Activated CD8-positive, alpha-beta memory T cell treated with anti-CD3 and anti-CD28 coated beads for 36 hours (primary cell): Measurements from ENCODE around the gene MAP2K5. TPM values are rescaled to one million over a fixed set of nuclear protein-coding genes. Genes with fewer than 3 reads are reported as not detected.
"Not testable (repeated sequence)": the region's sequence is repeated elsewhere in the genome, so short reads cannot be mapped to it uniquely, and the experiment has no call there.

Experiments used
- CTCF ChIA-PET: fragments of 350-600 bp; sonication (Branson Sonifier 250); formaldehyde crosslinking; loops from one replicate; lab custom pipeline; 2021; ENCODE audit warnings: antibody characterized with exemption; lab: Charles Lee
- POLR2A ChIA-PET: fragments of 350-600 bp; sonication (Branson Sonifier 250); formaldehyde crosslinking; loops from one replicate; lab custom pipeline; 2021; ENCODE audit warnings: antibody characterized with exemption; lab: Charles Lee
- total RNA-seq, 2 experiments: library from RNA; stranded (reverse); gene quantifications; one replicate each; pipeline ENCODE4 v1.2.3, GENCODE V29; 2021

Gene MAP2K5
- total RNA-seq, 2 experiments from 2014 or later: 19.1 to 20.8 TPM

GRCh38 chr15:67584157-67584556 is 41.7 kb downstream of the MAP2K5 start:
- POLR2A ChIA-PET: no interaction called here
- CTCF ChIA-PET: interaction anchor here (0.6 to 0.7 kb wide), 3 partner anchors 13 to 199 kb away, joined by 3 to 4 read pairs (median 4); no protein-coding TSS in a partner anchor

- POLR2A ChIA-PET: no interaction called here
- CTCF ChIA-PET: no interaction called here
These were observed 43.2 kb downstream of the MAP2K5 start for GRCh38 chr15:67585681-67586080.

GRCh38 chr15:67587331-67587730 is 44.8 kb downstream of the MAP2K5 start:
- ChIA-PET CTCF (no interaction called here), POLR2A (no interaction called here)

- POLR2A ChIA-PET: no interaction called here
- CTCF ChIA-PET: no interaction called here
These were observed 45.3 kb downstream of the MAP2K5 start for GRCh38 chr15:67587754-67588153.

GRCh38 chr15:67590191-67590590 is 47.7 kb downstream of the MAP2K5 start:
- ChIA-PET CTCF (no interaction called here), POLR2A (no interaction called here)

- ChIA-PET POLR2A (no interaction called here), CTCF (interaction anchor here (0.7 kb wide), 1 partner anchor 40 kb away, joined by 3 read pairs; no protein-coding TSS in a partner anchor)
These were observed 49.7 kb downstream of the MAP2K5 start for GRCh38 chr15:67592245-67592644.

GRCh38 chr15:67593562-67593961 is 51.1 kb downstream of the MAP2K5 start:
- CTCF ChIA-PET: no interaction called here
- POLR2A ChIA-PET: no interaction called here

- POLR2A ChIA-PET: no interaction called here
- CTCF ChIA-PET: no interaction called here
These were observed 52.3 kb downstream of the MAP2K5 start for GRCh38 chr15:67594770-67595169.

- CTCF ChIA-PET: no interaction called here
- POLR2A ChIA-PET: no interaction called here
These were observed 53.1 kb downstream of the MAP2K5 start for GRCh38 chr15:67595572-67595971.

- CTCF ChIA-PET: no interaction called here
These were observed 58.6 kb downstream of the MAP2K5 start for GRCh38 chr15:67601073-67601472.

GRCh38 chr15:67603063-67603462 is 60.6 kb downstream of the MAP2K5 start:
- POLR2A ChIA-PET: no interaction called here
- CTCF ChIA-PET: no interaction called here

More at GRCh38 chr15:67601073-67601472, 58.6 kb downstream of the MAP2K5 start:
- POLR2A ChIA-PET: no interaction called here

GRCh38 chr15:67605871-67606270 is 63.4 kb downstream of the MAP2K5 start:
- POLR2A ChIA-PET: no interaction called here
- CTCF ChIA-PET: no interaction called here

- POLR2A ChIA-PET: no interaction called here
- CTCF ChIA-PET: no interaction called here
These were observed 64.2 kb downstream of the MAP2K5 start for GRCh38 chr15:67606742-67607141.

GRCh38 chr15:67607329-67607728 is 64.8 kb downstream of the MAP2K5 start:
- CTCF ChIA-PET: no interaction called here

GRCh38 chr15:67607959-67608637 is 65.6 kb downstream of the MAP2K5 start:
- ChIA-PET POLR2A (no interaction called here), CTCF (no interaction called here)

More at GRCh38 chr15:67607329-67607728, 64.8 kb downstream of the MAP2K5 start:
- POLR2A ChIA-PET: no interaction called here

GRCh38 chr15:67608638-67608959 is 66.1 kb downstream of the MAP2K5 start:
- POLR2A ChIA-PET: no interaction called here
- CTCF ChIA-PET: no interaction called here

- ChIA-PET CTCF (no interaction called here), POLR2A (no interaction called here)
These were observed 69.2 kb downstream of the MAP2K5 start for GRCh38 chr15:67611370-67612369.

- CTCF ChIA-PET: interaction anchor here (1.0 kb wide), 1 partner anchor 479 kb away, joined by 3 read pairs; no protein-coding TSS in a partner anchor
These were observed 70.7 kb downstream of the MAP2K5 start for GRCh38 chr15:67613211-67613610.

GRCh38 chr15:67613708-67614107 is 71.2 kb downstream of the MAP2K5 start:
- ChIA-PET POLR2A (no interaction called here), CTCF (interaction anchor here (1.0 kb wide), 1 partner anchor 479 kb away, joined by 3 read pairs; no protein-coding TSS in a partner anchor)

More at GRCh38 chr15:67613211-67613610, 70.7 kb downstream of the MAP2K5 start:
- POLR2A ChIA-PET: no interaction called here

GRCh38 chr15:67615131-67615534 is 72.6 kb downstream of the MAP2K5 start:
- POLR2A ChIA-PET, CTCF ChIA-PET: not testable (repeated sequence)
